GM12891 (cell line): ENCODE data around the gene ACTR1A.

Experiments
- DNase-seq: peaks from one replicate; pipeline ENCODE4 v3.0.0; 2011; ENCODE audit warnings: low spot score; ENCODE audit not compliant: insufficient read length
- FAIRE-seq: peaks from 2 replicates; lab custom pipeline; 2011; peaks lifted over from hg19 to GRCh38; lab: Jason Lieb, UNC
- PAX5 ChIP-seq: IDR thresholded peaks from 2 replicates; pipeline ENCODE4 v1.6.1; 2011; ENCODE audit warnings: low read length, moderate library complexity, mild to moderate bottlenecking; ENCODE audit not compliant: insufficient read depth, severe bottlenecking
- POLR2A ChIP-seq: IDR thresholded peaks from 2 replicates; pipeline ENCODE4 v1.6.1; 2011; ENCODE audit warnings: low read depth, low read length, control low read depth
- POLR2AphosphoS5 ChIP-seq: IDR thresholded peaks from 2 replicates; pipeline ENCODE4 v1.6.1; 2011; ENCODE audit warnings: low read depth, low read length, control low read depth
- POU2F2 ChIP-seq: IDR thresholded peaks from 2 replicates; pipeline ENCODE4 v1.6.1; 2011; ENCODE audit warnings: low read depth, mild to moderate bottlenecking, control low read depth, low read length, moderate library complexity
- SPI1 ChIP-seq: IDR thresholded peaks from 2 replicates; pipeline ENCODE4 v1.6.1; 2011; ENCODE audit warnings: low read depth, low read length, control low read depth
- TAF1 ChIP-seq: IDR thresholded peaks from 2 replicates; pipeline ENCODE4 v1.6.1; 2011; ENCODE audit warnings: low read depth, low read length, control low read depth

The ACTR1A gene

DNA sequence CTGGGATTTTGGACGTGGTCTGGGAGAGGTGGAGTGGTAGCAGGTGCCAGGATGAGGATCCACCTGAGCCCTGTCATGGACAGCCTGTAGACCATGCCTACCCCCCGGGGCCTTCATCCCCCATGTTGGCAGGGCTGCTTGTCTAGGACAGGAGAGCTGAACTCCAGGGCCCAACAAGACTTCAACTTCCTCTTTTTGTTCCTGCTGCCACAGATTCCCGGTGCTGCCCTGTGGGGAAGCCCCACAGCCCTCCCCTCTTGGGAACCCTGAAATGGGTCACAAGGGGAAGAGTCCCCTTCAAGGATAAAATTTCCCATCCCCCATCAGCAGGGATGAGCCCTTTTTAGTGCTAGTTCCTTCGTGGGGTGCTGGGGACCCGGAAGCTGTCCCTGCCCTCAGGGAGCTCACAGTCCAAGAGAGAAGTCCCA is 68.9 kb downstream of the ACTR1A start:
- no peak for FAIRE-seq
- no peak for DNase-seq
- TF ChIP-seq POU2F2 = no peak
- peak; percentile 61 for TF ChIP-seq SPI1

DNA sequence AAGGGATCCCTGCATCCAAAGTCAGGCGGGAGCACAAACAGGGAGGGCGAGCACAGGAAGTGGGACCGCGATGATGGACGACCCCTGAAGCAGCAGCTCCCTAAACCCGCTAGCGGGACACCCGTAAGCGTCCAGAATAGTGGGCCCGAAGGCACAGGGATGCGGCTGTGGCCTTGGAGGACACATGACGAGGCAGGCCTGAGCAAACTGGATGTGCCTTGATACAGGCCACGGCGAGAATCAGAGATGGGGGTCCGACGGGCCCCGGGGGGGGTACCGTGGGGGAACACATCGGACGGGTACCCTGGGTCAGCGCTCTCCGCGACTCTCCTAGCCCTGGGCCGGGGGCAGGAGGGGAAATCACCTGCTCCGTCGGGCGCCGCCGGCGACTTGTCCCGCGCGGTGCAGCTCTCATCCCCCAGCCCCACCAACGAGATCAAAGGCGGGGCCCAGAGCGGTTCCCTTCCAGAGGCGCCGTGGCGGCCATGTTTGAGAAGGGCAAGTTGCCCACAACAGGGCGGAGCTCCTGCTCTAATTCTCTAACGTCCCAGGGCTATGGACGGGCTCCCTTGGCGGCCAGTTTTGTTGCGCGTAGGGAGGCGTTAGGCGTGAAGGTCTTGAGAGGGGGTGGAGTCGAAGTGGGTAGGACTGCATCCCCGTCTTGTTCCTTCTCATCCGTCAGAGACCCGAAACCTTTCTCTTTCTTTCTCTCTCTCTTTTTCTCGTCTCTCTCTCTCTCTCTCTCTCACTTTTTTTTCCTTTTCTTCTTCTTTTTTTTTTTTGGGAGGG is 70.2 kb downstream of the ACTR1A start, which contains the start of gene CUEDC2:
TSS of gene CUEDC2 (minus strand) at position 413 of the 789 bp plus-strand sequence. CDS start 7,386 bp downstream, outside the sequence.
- TF ChIP-seq POLR2A (peak; percentile 61), TAF1 (peak; percentile 72), PAX5 (no peak), SPI1 (peak; percentile 42), POLR2AphosphoS5 (peak; percentile 61; the same call in 1 of the 2 replicates), POU2F2 (peak; percentile 58; the same call in 1 of the 2 replicates)
- peak; percentile 90 for DNase-seq
- FAIRE-seq = peak; percentile 91

DNA sequence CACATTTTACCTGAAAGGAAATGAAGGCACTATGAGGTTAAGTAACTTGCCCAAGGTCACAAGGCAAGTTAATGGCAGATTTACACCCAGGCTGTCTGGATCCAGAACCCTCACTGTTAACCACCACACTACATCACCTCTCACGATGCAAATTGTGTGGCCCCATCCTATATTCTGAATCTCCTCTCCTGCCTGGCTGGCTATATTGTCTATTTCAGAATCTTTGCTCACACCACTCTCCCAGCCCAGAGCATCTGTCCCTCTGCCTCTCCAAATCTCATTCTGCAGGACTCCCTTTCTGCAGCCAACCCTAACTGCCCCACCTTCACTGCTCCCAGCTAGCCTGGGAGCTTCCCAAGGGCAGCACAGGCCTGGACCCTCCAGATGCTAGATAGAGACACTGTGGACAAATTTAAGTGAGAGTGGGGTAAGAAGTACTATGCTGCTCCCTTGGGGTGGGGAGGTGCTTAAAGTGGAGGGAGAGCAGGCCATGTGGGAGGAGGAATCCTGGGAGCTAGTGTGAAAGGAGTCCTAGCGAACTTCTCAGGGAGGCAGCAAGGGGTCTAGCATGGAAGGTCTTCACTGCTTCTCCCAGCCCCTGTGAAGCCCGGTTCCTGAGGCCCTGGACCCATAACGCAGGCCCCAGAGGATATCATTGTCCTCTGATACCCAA is 70.9 kb downstream of the ACTR1A start:
- DNase-seq (no peak), FAIRE-seq (no peak)
- TF ChIP-seq POLR2AphosphoS5 (0 out of 2 replicates have a peak, but pooled peaks have one; percentile 24), POU2F2 (peak; percentile 75; the same call in 1 of the 2 replicates), SPI1 (no peak), TAF1 (no peak), POLR2A (no peak), PAX5 (no peak)

DNA sequence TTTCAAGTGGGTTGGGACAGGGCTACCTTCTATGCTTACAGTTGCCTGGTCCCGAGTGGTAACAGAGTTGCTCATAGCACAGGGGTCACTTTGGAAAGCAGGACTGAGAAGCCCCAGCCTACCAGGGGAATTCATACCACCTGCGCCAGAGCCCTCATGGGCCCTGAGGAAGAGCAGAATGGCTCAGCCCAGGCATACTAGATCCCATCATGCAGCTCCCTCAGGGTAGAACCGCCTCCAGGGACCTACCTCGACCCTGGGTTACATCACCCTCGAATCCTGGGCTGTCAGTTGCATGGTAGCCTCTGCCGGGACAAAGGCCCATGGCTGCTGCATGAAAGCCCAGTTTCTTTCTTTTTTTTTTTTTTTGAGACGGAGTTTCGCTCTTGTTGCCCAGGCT is 73.0 kb downstream of the ACTR1A start:
- no peak for DNase-seq
- no peak for FAIRE-seq
- TF ChIP-seq POLR2A = no peak
- TF ChIP-seq TAF1 = no peak
- no peak for TF ChIP-seq PAX5
- no peak for TF ChIP-seq SPI1
- TF ChIP-seq POLR2AphosphoS5 = no peak
- TF ChIP-seq POU2F2 = no peak
